GM12874 (cell line): ENCODE data around the gene MEN1.

Experiments used
- TF ChIP-seq, protein P1 (sequence below): IDR thresholded peaks from 2 replicates; pipeline ENCODE4 v1.5.1; 2011; ENCODE audit warnings: low read depth, mild to moderate bottlenecking, control low read depth, low read length, moderate library complexity; ENCODE audit not compliant: insufficient read depth

Gene MEN1

DNA sequence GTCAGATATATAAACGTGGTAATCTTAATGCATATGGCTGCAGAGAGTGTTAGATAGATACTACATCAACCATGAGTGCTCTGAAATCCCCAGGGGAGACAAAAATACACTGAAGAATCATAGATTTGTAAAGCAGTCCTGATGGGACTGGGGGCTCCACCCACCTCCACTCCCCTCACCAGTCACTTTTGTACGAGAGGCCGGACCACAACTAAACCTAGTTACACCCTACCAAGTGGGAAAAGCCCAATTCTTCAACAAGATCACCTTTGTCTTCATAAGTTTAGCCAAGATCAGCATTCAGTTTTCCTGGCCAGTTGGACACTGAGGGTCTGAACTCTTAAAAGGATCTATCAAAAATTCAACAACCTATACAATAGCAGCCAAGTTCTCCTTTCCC, 33.5 kb downstream of the MEN1 start:
- TF ChIP-seq, protein P1, sequence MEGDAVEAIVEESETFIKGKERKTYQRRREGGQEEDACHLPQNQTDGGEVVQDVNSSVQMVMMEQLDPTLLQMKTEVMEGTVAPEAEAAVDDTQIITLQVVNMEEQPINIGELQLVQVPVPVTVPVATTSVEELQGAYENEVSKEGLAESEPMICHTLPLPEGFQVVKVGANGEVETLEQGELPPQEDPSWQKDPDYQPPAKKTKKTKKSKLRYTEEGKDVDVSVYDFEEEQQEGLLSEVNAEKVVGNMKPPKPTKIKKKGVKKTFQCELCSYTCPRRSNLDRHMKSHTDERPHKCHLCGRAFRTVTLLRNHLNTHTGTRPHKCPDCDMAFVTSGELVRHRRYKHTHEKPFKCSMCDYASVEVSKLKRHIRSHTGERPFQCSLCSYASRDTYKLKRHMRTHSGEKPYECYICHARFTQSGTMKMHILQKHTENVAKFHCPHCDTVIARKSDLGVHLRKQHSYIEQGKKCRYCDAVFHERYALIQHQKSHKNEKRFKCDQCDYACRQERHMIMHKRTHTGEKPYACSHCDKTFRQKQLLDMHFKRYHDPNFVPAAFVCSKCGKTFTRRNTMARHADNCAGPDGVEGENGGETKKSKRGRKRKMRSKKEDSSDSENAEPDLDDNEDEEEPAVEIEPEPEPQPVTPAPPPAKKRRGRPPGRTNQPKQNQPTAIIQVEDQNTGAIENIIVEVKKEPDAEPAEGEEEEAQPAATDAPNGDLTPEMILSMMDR: no peak

DNA sequence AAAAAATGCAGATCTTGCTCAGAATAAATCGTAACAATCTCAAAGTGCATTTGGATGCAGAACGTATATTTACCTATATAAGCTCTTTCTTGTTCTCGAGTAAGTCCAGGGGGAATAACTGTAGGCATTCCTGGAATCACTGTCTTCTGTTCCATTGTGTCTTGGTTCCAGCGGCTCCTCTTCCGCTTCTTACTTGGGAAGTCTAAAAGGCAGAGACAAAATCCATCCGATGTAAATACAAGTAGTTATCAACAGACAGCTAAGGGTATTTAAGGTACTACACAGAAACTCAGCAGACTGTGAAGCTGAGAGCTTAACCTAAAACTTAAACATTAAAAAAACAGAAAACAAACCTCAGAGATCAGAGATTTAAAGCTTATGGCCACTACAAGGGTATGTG, 33.9 kb downstream of the MEN1 start:
- TF ChIP-seq, protein P1: no peak

DNA sequence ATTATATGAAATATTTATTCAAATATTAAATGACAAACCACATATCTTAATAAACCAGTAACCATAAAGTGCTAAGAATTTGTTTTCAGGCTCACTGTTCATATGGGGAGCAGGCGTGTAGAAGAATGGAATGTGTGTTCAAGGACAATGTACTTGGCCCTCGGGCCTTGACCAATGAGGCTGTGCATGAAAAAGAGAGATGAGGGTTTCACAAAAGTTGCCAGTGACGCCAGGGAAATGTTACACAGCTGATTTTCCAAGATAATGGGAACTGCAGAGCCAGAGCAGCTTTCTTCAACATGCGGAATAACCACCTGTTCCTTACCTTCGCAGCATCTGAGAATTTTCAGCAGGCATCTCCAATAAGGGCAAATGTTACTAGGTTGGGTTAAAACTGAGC, 36.2 kb downstream of the MEN1 start:
- TF ChIP-seq, protein P1: no peak

DNA sequence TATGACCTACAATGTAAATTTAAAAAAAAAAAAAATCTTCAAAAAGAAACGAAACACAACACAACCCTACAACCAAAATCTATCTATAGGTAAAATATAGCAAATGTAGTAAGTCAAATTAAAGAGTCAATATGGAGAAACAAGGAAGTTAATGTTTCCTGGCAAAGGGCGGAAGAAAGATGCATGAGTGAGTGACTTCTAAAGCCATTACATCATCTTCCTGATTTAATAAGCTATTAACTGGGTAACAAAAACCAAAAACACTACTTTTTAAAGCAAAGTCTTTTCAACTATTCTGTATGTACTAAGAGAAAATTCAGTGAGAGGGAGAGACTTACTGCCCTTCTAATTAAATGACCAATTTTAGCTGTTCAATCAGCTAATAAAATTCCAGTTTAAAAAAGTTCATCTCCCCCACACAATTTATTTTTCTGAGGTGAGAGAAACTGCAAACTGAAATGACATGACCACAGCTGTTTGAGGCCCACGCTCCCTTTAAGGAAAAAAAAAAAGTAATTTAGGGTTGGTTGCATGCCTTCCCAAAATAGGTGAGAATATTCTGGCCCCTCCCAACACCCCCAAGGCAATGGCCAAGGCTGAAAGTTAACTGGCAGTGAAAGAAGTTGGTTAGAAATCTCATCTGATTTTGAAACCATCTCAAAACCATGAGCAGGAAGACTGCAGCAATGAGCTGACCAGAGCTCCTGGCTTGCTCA, 37.9 kb downstream of the MEN1 start:
- TF ChIP-seq, protein P1: no peak

DNA sequence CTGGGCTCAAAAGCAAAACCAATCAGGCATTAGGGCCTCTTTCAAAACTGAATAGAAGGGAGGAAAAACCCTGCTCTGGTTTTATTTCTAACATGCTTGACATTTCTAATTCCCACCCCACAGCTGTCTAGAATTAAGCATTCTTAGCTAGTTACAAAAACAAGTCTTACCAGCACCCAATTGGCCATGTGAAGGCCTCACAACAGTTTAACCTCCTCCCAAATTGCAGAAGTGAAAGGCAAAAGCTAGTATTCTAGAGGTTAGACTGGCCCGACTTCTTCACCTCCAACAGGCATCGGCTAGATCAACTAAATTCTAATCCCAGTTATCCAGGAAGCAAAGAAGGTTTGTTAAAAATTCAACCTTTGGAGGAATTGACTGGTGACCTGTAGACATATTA, 38.5 kb downstream of the MEN1 start:
- TF ChIP-seq, protein P1: no peak

DNA sequence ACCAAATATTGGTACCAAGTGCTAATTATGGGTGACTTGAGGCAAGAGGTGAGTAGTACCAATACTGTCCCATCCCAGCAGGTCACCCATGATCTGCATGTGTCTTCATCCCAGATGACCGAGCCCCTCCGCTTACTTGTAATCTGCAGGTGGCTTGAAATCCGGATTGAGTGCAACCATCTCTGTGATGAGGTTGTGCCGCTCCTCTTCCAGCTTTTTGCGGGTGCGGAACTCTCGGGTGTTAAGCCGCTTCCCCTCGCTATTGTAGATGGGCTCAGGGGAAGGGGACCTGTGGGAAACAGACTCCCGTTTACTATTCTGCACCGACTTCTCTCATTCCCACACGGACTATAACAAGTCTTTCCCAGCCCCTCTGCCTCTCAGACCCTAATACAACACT, 40.2 kb downstream of the MEN1 start:
- TF ChIP-seq, protein P1: no peak

DNA sequence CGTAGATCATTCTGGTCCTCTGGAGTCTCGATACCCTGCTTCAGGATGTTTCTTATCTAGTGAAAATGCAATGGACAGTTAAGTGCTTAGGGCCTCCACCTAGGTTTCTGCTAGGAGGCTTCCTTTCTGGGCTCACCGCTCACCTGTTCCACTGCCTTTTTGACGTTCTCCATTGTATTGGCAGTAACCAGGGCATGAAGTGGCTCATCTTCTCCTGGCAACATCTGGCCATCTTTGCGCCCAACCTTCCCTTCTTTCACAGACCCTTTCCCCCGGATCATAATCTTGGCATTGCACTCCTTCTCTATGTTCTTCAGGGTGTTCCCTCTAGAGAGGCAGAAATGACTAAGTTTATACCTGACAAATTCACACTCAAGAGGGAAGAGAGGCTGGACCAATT, 41.1 kb downstream of the MEN1 start:
- TF ChIP-seq, protein P1: no peak
